ENCODE data around the gene PDK2.

DNA sequence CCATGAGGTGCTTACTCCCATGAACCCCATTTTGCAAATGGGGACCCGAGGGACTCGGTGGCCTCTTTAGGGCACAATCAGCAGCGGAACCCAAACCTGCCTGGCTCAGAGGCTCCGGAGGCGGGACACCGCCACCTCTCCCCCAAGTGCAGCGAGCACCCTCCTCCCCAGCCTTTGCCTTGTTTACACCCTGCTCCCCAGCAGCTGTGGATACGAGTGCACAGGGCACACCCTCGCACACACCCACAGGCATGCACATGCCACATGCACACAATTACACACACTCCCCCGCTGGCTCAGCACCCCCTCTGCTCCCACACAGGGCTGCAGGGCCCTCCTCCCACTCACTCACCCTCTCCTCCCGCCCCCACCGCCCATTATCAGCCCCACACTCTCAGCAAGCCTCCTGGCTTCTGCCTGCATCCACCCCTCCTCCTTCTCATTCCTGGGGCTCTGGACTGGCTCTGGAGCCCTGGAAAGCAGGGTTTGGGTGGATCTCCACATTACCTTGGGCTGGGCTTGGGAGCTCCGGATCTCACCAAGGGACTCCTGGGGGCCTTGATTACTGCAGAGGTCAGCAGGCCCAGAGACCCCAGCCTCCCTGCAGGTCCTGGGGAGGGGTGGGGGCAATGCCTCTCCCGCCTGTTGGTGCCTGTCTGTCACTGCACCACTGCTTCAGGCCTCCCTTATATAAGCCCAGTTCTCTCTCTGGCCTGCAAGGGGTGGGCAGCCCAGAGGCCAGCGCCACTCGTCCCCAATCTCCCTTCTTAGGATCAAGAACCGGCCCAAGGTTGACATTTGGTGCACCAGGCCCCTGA, 6.4 kb downstream of the PDK2 start:
- TF ChIP-seq RAD21 (IDR thresholded peaks at IDR 0.05; ENCODE audit: low read depth) = no peak
- TF ChIP-seq, protein P1, sequence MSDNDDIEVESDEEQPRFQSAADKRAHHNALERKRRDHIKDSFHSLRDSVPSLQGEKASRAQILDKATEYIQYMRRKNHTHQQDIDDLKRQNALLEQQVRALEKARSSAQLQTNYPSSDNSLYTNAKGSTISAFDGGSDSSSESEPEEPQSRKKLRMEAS (IDR thresholded peaks at IDR 0.05) = 0 out of 2 replicates have a peak, but pooled peaks have one; percentile 34
- TF ChIP-seq YY1 (IDR thresholded peaks at IDR 0.05; ENCODE audit: low read depth) = no peak
- TF ChIP-seq TAF1 (IDR thresholded peaks at IDR 0.05; ENCODE audit: low read depth) = no peak
- no peak for TF ChIP-seq EP300 (IDR thresholded peaks at IDR 0.05; ENCODE audit: borderline replicate concordance)
- TF ChIP-seq, protein P2, sequence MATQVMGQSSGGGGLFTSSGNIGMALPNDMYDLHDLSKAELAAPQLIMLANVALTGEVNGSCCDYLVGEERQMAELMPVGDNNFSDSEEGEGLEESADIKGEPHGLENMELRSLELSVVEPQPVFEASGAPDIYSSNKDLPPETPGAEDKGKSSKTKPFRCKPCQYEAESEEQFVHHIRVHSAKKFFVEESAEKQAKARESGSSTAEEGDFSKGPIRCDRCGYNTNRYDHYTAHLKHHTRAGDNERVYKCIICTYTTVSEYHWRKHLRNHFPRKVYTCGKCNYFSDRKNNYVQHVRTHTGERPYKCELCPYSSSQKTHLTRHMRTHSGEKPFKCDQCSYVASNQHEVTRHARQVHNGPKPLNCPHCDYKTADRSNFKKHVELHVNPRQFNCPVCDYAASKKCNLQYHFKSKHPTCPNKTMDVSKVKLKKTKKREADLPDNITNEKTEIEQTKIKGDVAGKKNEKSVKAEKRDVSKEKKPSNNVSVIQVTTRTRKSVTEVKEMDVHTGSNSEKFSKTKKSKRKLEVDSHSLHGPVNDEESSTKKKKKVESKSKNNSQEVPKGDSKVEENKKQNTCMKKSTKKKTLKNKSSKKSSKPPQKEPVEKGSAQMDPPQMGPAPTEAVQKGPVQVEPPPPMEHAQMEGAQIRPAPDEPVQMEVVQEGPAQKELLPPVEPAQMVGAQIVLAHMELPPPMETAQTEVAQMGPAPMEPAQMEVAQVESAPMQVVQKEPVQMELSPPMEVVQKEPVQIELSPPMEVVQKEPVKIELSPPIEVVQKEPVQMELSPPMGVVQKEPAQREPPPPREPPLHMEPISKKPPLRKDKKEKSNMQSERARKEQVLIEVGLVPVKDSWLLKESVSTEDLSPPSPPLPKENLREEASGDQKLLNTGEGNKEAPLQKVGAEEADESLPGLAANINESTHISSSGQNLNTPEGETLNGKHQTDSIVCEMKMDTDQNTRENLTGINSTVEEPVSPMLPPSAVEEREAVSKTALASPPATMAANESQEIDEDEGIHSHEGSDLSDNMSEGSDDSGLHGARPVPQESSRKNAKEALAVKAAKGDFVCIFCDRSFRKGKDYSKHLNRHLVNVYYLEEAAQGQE (IDR thresholded peaks at IDR 0.05; ENCODE audit: low read depth) = no peak
- TF ChIP-seq CEBPB (IDR thresholded peaks at IDR 0.05) = no peak
- TF ChIP-seq EGR1 (IDR thresholded peaks at IDR 0.05) = peak; percentile 56; the same call in 1 of the 2 replicates
- no peak for TF ChIP-seq TEAD4 (IDR thresholded peaks at IDR 0.05)
- TF ChIP-seq, protein P3, sequence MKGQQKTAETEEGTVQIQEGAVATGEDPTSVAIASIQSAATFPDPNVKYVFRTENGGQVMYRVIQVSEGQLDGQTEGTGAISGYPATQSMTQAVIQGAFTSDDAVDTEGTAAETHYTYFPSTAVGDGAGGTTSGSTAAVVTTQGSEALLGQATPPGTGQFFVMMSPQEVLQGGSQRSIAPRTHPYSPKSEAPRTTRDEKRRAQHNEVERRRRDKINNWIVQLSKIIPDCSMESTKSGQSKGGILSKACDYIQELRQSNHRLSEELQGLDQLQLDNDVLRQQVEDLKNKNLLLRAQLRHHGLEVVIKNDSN (IDR thresholded peaks at IDR 0.05) = no peak
- no peak for TF ChIP-seq TCF12 (IDR thresholded peaks at IDR 0.05; ENCODE audit: low read depth)
- TF ChIP-seq FOXM1 (IDR thresholded peaks at IDR 0.05; ENCODE audit: borderline replicate concordance, low read depth) = no peak
- TF ChIP-seq CREB1 (IDR thresholded peaks at IDR 0.05; ENCODE audit: low read depth) = no peak
- no peak for TF ChIP-seq NFIC (IDR thresholded peaks at IDR 0.05)

Data from Ishikawa (cell line).